IMR-90 (cell line): ENCODE measurements around the gene RPS6KA2. TPM values are rescaled to one million over a fixed set of nuclear protein-coding genes. Genes with fewer than 3 reads are reported as not detected.

Experiments
- ATAC-seq: fragments of 200-7000 bp; cut with Tn5 transposase; 2 replicates; pipeline ENCODE4 v1.9.1; 2020; ENCODE audit warnings: low read depth, mild to moderate bottlenecking, moderate library complexity
- BruUV-seq: library from RNA; stranded (reverse); fragments of 400-500 nt; replicated peaks from 2 replicates; lab custom pipeline; 2021; lab: Mats Ljungman, UMichigan
- CTCF ChIA-PET: fragments of 300-600 bp; formaldehyde crosslinking; extraction: SDS; loops from one replicate; lab custom pipeline; 2021; ENCODE audit warnings: antibody characterized with exemption; lab: Yijun Ruan, JAX
- POLR2A ChIA-PET: fragments of 300-600 bp; sonication (Branson Sonifier 250); formaldehyde crosslinking; loops from one replicate; lab custom pipeline; 2022; ENCODE audit warnings: antibody characterized with exemption; ENCODE audit not compliant: unreplicated experiment; lab: Charles Lee
- DNase-seq: peaks from one replicate; pipeline ENCODE4 v3.0.0; 2013
- H2AFZ ChIP-seq: replicated peaks from 2 replicates; pipeline ENCODE3; 2013; ENCODE audit warnings: low read length, mild to moderate bottlenecking; ENCODE audit not compliant: poor library complexity
- H2AK5ac ChIP-seq: 2 replicates; pipeline ENCODE4 v1.6.1; 2013; ENCODE audit warnings: low read depth, low read length, inconsistent platforms
- H2AK9ac ChIP-seq: replicated peaks from 2 replicates; pipeline ENCODE3; 2013; ENCODE audit warnings: mild to moderate bottlenecking, low read depth, low read length, moderate library complexity; ENCODE audit not compliant: poor library complexity
- H2BK120ac ChIP-seq: 2 replicates; pipeline ENCODE4 v1.6.1; 2013; ENCODE audit warnings: low read depth, low read length, inconsistent platforms
- H2BK15ac ChIP-seq: 3 replicates; pipeline ENCODE4 v1.6.1; 2013; ENCODE audit warnings: low read depth, low read length, inconsistent platforms
- H2BK20ac ChIP-seq: 2 replicates; pipeline ENCODE4 v1.6.1; 2013; ENCODE audit warnings: low read depth, mild to moderate bottlenecking, inconsistent platforms, low read length, moderate library complexity
- H2BK5ac ChIP-seq: 2 replicates; pipeline ENCODE4 v1.6.1; 2013; ENCODE audit warnings: mild to moderate bottlenecking, low read depth, low read length, inconsistent platforms; ENCODE audit not compliant: poor library complexity, severe bottlenecking
- H3K14ac ChIP-seq: replicated peaks from 2 replicates; pipeline ENCODE4 v1.6.1; 2013; ENCODE audit warnings: low read depth, low read length, inconsistent platforms
- H3K18ac ChIP-seq: 2 replicates; pipeline ENCODE4 v1.6.1; 2013; ENCODE audit warnings: low read depth, low read length, control low read depth
- H3K23ac ChIP-seq: 2 replicates; pipeline ENCODE4 v1.6.1; 2013; ENCODE audit warnings: low read depth, low read length, inconsistent platforms
- H3K27ac ChIP-seq: 2 replicates; pipeline ENCODE4 v1.5.1; 2013; ENCODE audit warnings: mild to moderate bottlenecking, control low read depth, low read length; ENCODE audit not compliant: insufficient read depth
- H3K27me3 ChIP-seq: 2 replicates; pipeline ENCODE4 v1.6.1; 2013; ENCODE audit warnings: low read length; ENCODE audit not compliant: control insufficient read depth, insufficient read depth
- H3K36me3 ChIP-seq: 2 replicates; pipeline ENCODE4 v1.6.1; 2013; ENCODE audit warnings: low read length, mixed read lengths; ENCODE audit not compliant: control insufficient read depth, insufficient read depth
- H3K4ac ChIP-seq: 2 replicates; pipeline ENCODE4 v1.6.1; 2013; ENCODE audit warnings: low read depth, low read length, inconsistent platforms
- H3K4me1 ChIP-seq: 2 replicates; pipeline ENCODE4 v1.6.1; 2013; ENCODE audit warnings: low read length, mixed read lengths; ENCODE audit not compliant: control insufficient read depth, insufficient read depth
- H3K4me2 ChIP-seq: 2 replicates; pipeline ENCODE4 v1.6.1; 2013; ENCODE audit warnings: low read depth, mild to moderate bottlenecking, control low read depth, low read length, moderate library complexity
- H3K4me3 ChIP-seq: 2 replicates; pipeline ENCODE4 v1.5.1; 2013; ENCODE audit warnings: low read depth, mild to moderate bottlenecking, control low read depth, low read length, moderate library complexity; ENCODE audit not compliant: insufficient read depth
- H3K56ac ChIP-seq: 2 replicates; pipeline ENCODE4 v1.6.1; 2013; ENCODE audit warnings: low read length, inconsistent platforms; ENCODE audit not compliant: insufficient read depth; ENCODE audit errors: extremely low read depth
- H3K79me1 ChIP-seq, 2 experiments: 2 replicates each; pipeline ENCODE4 v1.6.1; 2013; ENCODE audit warnings: low read length in 2 of 2, inconsistent platforms in 1 of 2, low read depth in 1 of 2
- H3K9ac ChIP-seq: 2 replicates; pipeline ENCODE4 v1.6.1; 2013; ENCODE audit warnings: low read depth, low read length, control low read depth
- H3K9me1 ChIP-seq: 2 replicates; pipeline ENCODE4 v1.6.1; 2013; ENCODE audit warnings: low read length, inconsistent platforms; ENCODE audit not compliant: insufficient read depth
- H3K9me3 ChIP-seq: 2 replicates; pipeline ENCODE4 v1.6.1; 2013; ENCODE audit warnings: low read length; ENCODE audit not compliant: control insufficient read depth, insufficient read depth
- H4K20me1 ChIP-seq: 2 replicates; pipeline ENCODE4 v1.6.1; 2013; ENCODE audit warnings: low read length, inconsistent platforms; ENCODE audit not compliant: insufficient read depth
- H4K5ac ChIP-seq: 2 replicates; pipeline ENCODE4 v1.6.1; 2013; ENCODE audit warnings: mild to moderate bottlenecking, low read depth, low read length, control low read depth
- H4K8ac ChIP-seq, 2 experiments: 2 replicates each; pipeline ENCODE4 v1.6.1; 2013; ENCODE audit warnings: low read depth in 2 of 2, low read length in 2 of 2, control low read depth in 1 of 2, inconsistent platforms in 1 of 2
- H4K91ac ChIP-seq: 2 replicates; pipeline ENCODE4 v1.6.1; 2013; ENCODE audit warnings: low read depth, low read length, inconsistent platforms; ENCODE audit not compliant: insufficient read depth
- CHD1 ChIP-seq: IDR thresholded peaks from 2 replicates; pipeline ENCODE4 v1.6.1; 2012; ENCODE audit warnings: low read depth, low read length, improper control_type of control experiment
- CTCF ChIP-seq: conservative IDR thresholded peaks from 2 replicates; pipeline ENCODE4 v1.5.1; 2012; ENCODE audit warnings: mild to moderate bottlenecking, low read depth, low read length, improper control_type of control experiment
- ELK1 ChIP-seq: fragments of 150-350 bp; IDR thresholded peaks from 2 replicates; pipeline ENCODE4 v1.6.1; 2016; ENCODE audit warnings: low read depth, mild to moderate bottlenecking, low read length, moderate library complexity, borderline replicate concordance
- FOS ChIP-seq: fragments of 150-350 bp; IDR thresholded peaks from 2 replicates; pipeline ENCODE4 v1.6.1; 2016; ENCODE audit warnings: low read depth, low read length
- MAFK ChIP-seq: IDR thresholded peaks from 2 replicates; pipeline ENCODE4 v1.6.1; 2012; ENCODE audit warnings: low read depth, low read length, improper control_type of control experiment
- MAZ ChIP-seq: IDR thresholded peaks from 2 replicates; pipeline ENCODE4 v1.6.1; 2012; ENCODE audit warnings: low read depth, mild to moderate bottlenecking, low read length, improper control_type of control experiment, moderate library complexity, borderline replicate concordance
- NFE2L2 ChIP-seq: fragments of 150-350 bp; IDR thresholded peaks from 2 replicates; pipeline ENCODE4 v1.6.1; 2016; ENCODE audit warnings: low read depth, mild to moderate bottlenecking, low read length
- RAD21 ChIP-seq: IDR thresholded peaks from 2 replicates; pipeline ENCODE4 v1.6.1; 2012; ENCODE audit warnings: low read length, improper control_type of control experiment
- RCOR1 ChIP-seq: IDR thresholded peaks from 2 replicates; pipeline ENCODE4 v1.6.1; 2012; ENCODE audit warnings: mild to moderate bottlenecking, low read length, improper control_type of control experiment; ENCODE audit not compliant: insufficient replicate concordance
- RFX5 ChIP-seq: IDR thresholded peaks from 2 replicates; pipeline ENCODE4 v1.8.0; 2012; ENCODE audit warnings: low read depth, mild to moderate bottlenecking, low read length, moderate library complexity
- USF2 ChIP-seq: fragments of 150-350 bp; IDR thresholded peaks from 2 replicates; pipeline ENCODE4 v1.6.1; 2017; ENCODE audit warnings: mild to moderate bottlenecking, antibody characterized with exemption, low read length, low read depth
- WGBS, 2 experiments: methylation state at CpG; one replicate each; pipeline versions ENCODE4 v1.1.5 to v1.1.7; 2013; ENCODE audit warnings: missing lambda C conversion rate in 2 of 2; ENCODE audit not compliant: insufficient read length in 1 of 2; ENCODE audit errors: extremely low coverage in 2 of 2; 5-methylcytosine and 5-hydroxymethylcytosine counted together
- dilution Hi-C: fragments of 300-500 bp; cut with HindIII; formaldehyde crosslinking; loops from one replicate; pipeline ENCODE4 v1.14.3; 2018; ENCODE audit warnings: low sequenced_read_pairs; ENCODE audit not compliant: unreplicated experiment
- in situ Hi-C: fragments of 300-500 bp; cut with MboI; formaldehyde crosslinking; loops from 3 replicates; pipeline ENCODE4 v1.14.3; 2019; ENCODE audit warnings: low sequenced_read_pairs, inconsistent platforms, mixed read lengths
- intact Hi-C: fragments of 100-400 bp; cut with micrococcal nuclease; formaldehyde crosslinking; loops from 2 replicates; pipeline ENCODE4 v1.10.0; 2022
- polyA plus RNA-seq, 3 experiments: library from polyadenylated mRNA; depleted of rRNA; stranded (reverse); fragments of >200 nt; gene quantifications; 2 replicates each; pipeline ENCODE4 v1.2.3, GENCODE V29; 2012; ENCODE audit warnings: low replicate concordance in 1 of 3
- total RNA-seq: library from RNA; depleted of rRNA; stranded (reverse); fragments of >200 nt; gene quantifications from 2 replicates; pipeline ENCODE4 v1.2.3, GENCODE V29; 2012

RPS6KA2 gene
- total and polyA plus RNA-seq, 2 of the 4 experiments (the other 2 are of a cell fraction): 26.9 to 31.3 TPM

GRCh38 chr6:166659581-166659980, 32.5 kb upstream of the RPS6KA2 start:
- Histone ChIP-seq H2AK5ac (no peak overlapping the region), H2BK120ac (no peak overlapping the region), H4K8ac (no peak overlapping the region), H2AK9ac (no peak overlapping the region), H3K9ac (no peak overlapping the region), H3K27ac (no peak overlapping the region), H3K9me3 (no peaks in the 10 kb centered on the region), H3K14ac (no peak overlapping the region), H3K79me1 (no peaks in the 10 kb centered on the region), H3K4me1 (peaks cover 3% of the 10 kb centered on the region; the same call in 1 of the 2 replicates), H3K18ac (no peak overlapping the region), H4K5ac (no peak overlapping the region), H4K20me1 (no peaks in the 10 kb centered on the region), H3K4ac (no peak overlapping the region), H2BK5ac (no peak overlapping the region), H2BK15ac (no peak overlapping the region), H4K91ac (no peak overlapping the region), H3K9me1 (no peaks in the 10 kb centered on the region), H3K4me2 (no peak overlapping the region), H3K27me3 (peaks cover 19% of the 10 kb centered on the region), H3K23ac (no peak overlapping the region), H3K4me3 (no peak overlapping the region), H3K56ac (no peak overlapping the region), H3K36me3 (no peaks in the 10 kb centered on the region), H2AFZ (no peak overlapping the region), H2BK20ac (no peak overlapping the region)
- in situ Hi-C loops: no loop called here
- WGBS, 2 experiments: 87% methylated on average over 4 of the region's 13 CpGs; no CpG with 5 or more reads in 1 of the 2 experiments
- TF ChIP-seq ELK1: no peak
- no peak for TF ChIP-seq CTCF
- no peak for TF ChIP-seq MAZ
- no peak for TF ChIP-seq CHD1
- TF ChIP-seq RAD21: no peak
- no peak for TF ChIP-seq RCOR1
- no peak for TF ChIP-seq USF2
- no peak for TF ChIP-seq NFE2L2
- no peak for TF ChIP-seq FOS
- no peak for TF ChIP-seq RFX5
- TF ChIP-seq MAFK: no peak
- ATAC-seq (no peak), DNase-seq (no peak)
- ChIA-PET POLR2A (no interaction called here), CTCF (no interaction called here)
- intact Hi-C loops: no loop called here
- BruUV-seq: no TSS peak
- dilution Hi-C loops: no loop called here
